T-helper 1 cell treated with Interleukin-12 subunit alpha and Interleukin-12 subunit beta and Interleukin-4 antibody, amounts not matched to agents 30 μg/mL and 1 μg/mL, for 36 hours (primary cell): ENCODE results near the gene DGCR6.
"Not testable (repeated sequence)": the region's sequence is repeated elsewhere in the genome, so short reads cannot be mapped to it uniquely, and the experiment has no call there.

Experiments
- H3K27ac Mint-ChIP-seq: one replicate; pipeline ENCODE4 v1.8.0; 2021; ENCODE audit warnings: mild to moderate bottlenecking, mixed read lengths
- H3K27me3 Mint-ChIP-seq: one replicate; pipeline ENCODE4 v1.8.0; 2021; ENCODE audit warnings: low read depth, mixed read lengths
- H3K36me3 Mint-ChIP-seq: one replicate; pipeline ENCODE4 v1.8.0; 2021; ENCODE audit warnings: low read depth, mixed read lengths
- H3K4me1 Mint-ChIP-seq: one replicate; pipeline ENCODE4 v1.8.0; 2021; ENCODE audit warnings: low read depth, mixed read lengths
- H3K4me3 Mint-ChIP-seq: one replicate; pipeline ENCODE4 v1.8.0; 2021; ENCODE audit warnings: mild to moderate bottlenecking, moderate library complexity, mixed read lengths
- H3K9me3 Mint-ChIP-seq: one replicate; pipeline ENCODE4 v1.8.0; 2021; ENCODE audit warnings: mixed read lengths

DGCR6 gene

DNA sequence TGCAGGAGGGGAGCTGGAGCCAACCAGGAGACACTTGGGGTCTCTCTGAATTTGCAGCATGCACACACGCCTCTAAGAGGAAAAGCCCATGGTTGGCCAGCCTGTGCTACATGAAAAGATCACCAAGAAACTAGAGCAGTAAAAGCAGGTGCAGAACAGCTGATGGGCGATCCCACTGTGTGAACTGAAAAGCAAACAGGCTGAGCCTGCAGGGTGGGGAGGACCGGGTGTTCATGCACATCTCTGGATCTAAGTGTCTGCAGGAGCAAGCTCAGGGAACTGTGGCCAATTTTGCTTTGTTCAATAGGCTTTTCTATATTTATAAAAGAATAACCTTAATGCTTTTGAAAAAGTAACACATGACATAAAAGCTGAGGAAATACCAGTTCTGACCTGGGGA lies 11.7 kb downstream of the DGCR6 start:
- not testable (repeated sequence) for H3K4me3 Mint-ChIP-seq, H3K9me3 Mint-ChIP-seq, H3K27ac Mint-ChIP-seq, H3K36me3 Mint-ChIP-seq, H3K4me1 Mint-ChIP-seq, H3K27me3 Mint-ChIP-seq

DNA sequence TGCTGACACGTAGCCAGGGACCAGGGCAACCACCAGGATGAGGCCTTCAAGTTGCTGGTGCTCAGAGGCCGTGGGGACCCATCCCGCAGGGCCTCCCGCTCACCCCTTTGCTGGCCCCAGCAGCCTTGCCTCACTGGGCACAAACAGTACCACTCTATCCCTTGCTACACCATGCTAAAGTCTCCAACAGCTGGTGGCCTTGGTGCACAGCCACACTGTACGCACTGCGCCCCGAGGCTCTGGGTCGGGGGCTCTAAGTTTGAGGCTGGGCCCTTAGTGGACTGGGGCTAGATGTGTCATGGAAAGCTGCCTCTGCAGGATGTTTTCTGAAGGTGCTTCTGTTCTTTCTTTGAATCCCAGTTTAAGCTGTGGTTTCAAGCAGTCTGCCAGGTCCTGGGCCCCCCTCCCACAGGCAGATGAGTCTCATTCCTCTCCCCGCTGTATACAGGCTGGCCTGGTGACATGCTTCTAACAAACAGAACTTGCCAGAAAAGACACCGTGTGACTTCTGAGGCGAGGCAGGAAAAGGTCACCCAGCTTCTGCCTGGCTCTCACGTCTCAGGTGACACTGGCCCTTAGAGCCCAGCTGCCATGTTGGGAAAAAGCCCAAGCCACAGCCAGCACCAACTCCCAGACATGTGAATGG lies 14.3 kb downstream of the DGCR6 start:
- not testable (repeated sequence) for H3K4me1 Mint-ChIP-seq, H3K27me3 Mint-ChIP-seq, H3K27ac Mint-ChIP-seq, H3K4me3 Mint-ChIP-seq, H3K9me3 Mint-ChIP-seq, H3K36me3 Mint-ChIP-seq

DNA sequence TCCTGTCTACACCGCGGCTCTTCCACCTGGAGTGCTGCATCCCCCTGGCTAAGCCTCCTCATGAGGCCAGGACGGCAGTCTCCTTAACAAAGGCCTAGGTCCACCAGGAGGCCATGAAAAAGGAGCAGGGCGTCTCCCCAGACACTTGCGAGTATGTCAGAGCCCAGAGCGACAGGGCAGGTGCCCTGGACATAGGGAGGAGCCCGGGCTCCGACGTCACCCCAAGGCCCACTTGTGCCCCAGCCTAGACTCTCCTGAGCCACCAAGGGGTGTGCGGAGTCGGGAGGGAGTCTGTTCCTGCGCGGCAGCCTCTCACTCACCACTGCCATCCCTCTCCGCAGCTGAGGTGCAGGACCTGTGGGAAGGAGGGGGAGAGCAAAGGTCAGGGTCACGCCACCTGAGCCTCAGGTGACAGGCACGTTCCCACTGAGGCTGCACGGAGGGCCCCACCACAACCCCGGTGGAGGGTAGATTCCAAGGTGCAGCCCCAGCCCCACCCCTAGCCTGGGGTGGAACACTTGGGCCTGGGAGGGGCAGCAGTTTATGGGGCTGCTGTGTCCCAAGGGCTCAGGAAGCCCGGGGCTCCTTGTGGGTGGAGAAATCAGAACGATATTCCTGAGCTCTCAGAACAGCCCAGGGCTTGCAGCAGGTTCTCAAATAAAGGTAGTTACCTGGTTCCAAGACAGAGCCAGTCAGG lies 19.4 kb downstream of the DGCR6 start:
- Mint-ChIP-seq H3K9me3 (no peaks in the 10 kb centered on the region), H3K27me3 (no peaks in the 10 kb centered on the region), H3K36me3 (no peaks in the 10 kb centered on the region), H3K4me3 (no peak overlapping the region), H3K4me1 (no peaks in the 10 kb centered on the region), H3K27ac (no peak overlapping the region)

DNA sequence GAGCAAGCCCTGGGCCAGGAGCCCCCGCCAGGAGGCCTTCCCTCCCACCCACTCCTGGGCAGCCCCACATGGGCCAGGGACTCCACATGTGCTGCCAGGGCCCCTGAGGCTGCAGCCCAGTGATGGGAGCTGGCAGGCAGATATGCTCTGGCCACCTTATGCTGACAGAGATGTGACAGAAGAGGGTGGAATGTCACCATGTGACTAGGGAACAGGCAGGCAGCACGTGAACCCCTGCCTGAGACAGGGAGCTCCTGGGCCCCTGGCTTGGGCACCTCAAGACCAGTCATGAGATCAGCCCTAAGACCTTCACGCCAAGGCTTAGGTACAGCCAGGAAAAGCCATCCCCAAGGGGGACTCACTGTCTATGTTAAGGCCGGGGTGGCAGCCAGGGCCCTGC lies 20.9 kb downstream of the DGCR6 start:
- no peaks in the 10 kb centered on the region for H3K27me3 Mint-ChIP-seq
- H3K27ac Mint-ChIP-seq = no peak overlapping the region
- H3K4me1 Mint-ChIP-seq = no peaks in the 10 kb centered on the region
- H3K4me3 Mint-ChIP-seq = no peak overlapping the region
- H3K36me3 Mint-ChIP-seq = no peaks in the 10 kb centered on the region
- H3K9me3 Mint-ChIP-seq = no peaks in the 10 kb centered on the region

DNA sequence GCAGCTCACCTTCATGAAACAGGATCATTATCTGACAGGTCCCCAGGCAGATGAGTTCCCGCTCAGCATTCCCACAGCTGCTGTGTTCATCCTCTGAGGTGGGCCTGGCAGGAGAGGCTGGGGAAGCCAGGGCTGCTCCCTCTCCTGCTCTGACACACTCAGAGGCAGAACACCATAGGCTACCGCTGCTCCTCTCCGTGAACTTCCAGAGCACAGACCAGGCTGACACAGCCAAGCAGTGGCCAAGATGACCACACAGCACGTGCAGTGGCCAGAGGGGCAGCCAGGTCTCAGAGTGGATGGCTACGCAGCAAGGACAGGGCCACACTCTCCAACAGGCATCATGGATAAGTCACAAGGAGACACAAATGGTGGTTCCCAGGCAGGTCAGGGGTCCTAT lies 21.5 kb downstream of the DGCR6 start:
- no peak overlapping the region for H3K4me3 Mint-ChIP-seq
- no peaks in the 10 kb centered on the region for H3K36me3 Mint-ChIP-seq
- no peak overlapping the region for H3K27ac Mint-ChIP-seq
- no peaks in the 10 kb centered on the region for H3K27me3 Mint-ChIP-seq
- no peaks in the 10 kb centered on the region for H3K9me3 Mint-ChIP-seq
- H3K4me1 Mint-ChIP-seq = no peaks in the 10 kb centered on the region

DNA sequence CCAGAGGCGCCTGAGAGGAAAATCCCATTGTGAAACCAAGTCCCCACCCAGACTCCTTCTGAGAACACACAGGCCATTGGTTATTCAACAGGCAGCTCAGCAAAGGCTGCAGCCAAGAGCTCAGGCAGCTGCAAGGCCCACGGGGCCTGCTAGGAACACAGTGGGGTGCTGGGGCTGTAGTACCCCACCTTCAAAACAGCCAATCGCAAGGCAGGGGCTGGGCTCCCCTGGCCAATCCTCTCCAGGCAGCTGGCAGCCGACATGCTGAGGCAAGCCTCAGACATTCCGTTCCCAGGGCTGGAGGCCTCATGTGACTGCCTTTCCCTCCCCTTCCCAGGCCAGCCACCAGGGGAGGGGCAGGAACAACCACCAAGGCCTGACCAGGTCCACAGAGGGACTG lies 23.3 kb downstream of the DGCR6 start:
- H3K27ac Mint-ChIP-seq = no peak overlapping the region
- no peaks in the 10 kb centered on the region for H3K36me3 Mint-ChIP-seq
- H3K27me3 Mint-ChIP-seq = no peaks in the 10 kb centered on the region
- no peaks in the 10 kb centered on the region for H3K4me1 Mint-ChIP-seq
- no peak overlapping the region for H3K4me3 Mint-ChIP-seq
- no peaks in the 10 kb centered on the region for H3K9me3 Mint-ChIP-seq

DNA sequence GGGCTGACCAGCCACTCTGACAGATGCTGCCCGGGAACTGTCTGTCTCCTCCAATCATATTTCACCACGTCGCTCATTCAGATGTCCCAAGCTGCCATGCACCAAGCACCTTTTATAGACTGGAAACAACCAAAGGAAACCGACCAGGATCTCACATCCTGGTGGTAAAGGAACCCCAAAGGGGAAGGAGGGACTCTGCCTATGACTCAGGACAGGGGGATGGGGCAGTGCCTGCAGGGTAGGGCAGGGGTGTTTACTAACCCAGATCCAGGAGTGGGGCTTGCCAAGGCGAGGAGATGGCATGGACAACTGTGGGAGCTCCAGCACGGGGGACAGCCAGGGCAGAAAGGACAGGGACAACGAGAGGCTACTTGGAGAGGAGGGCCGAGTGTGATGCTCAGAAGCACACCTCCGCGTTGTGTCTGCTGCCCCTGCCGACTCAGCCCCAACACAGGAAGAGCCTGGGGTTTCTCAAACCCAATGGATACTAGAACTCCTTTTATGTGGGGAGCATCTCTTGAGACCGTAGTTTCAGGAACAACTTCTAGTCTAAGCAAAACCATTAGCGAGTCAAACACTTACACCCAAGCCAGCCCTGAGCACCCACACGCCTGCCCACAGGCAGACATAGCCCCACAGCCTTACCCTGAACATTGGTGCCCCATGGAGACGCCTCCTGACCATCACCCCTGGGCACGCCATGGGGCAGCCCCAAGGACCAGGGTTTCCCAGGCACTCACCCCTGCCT lies 26.0 kb downstream of the DGCR6 start:
- H3K36me3 Mint-ChIP-seq = no peaks in the 10 kb centered on the region
- H3K9me3 Mint-ChIP-seq = no peaks in the 10 kb centered on the region
- no peaks in the 10 kb centered on the region for H3K4me1 Mint-ChIP-seq
- no peak overlapping the region for H3K4me3 Mint-ChIP-seq
- no peak overlapping the region for H3K27ac Mint-ChIP-seq
- H3K27me3 Mint-ChIP-seq = no peaks in the 10 kb centered on the region

DNA sequence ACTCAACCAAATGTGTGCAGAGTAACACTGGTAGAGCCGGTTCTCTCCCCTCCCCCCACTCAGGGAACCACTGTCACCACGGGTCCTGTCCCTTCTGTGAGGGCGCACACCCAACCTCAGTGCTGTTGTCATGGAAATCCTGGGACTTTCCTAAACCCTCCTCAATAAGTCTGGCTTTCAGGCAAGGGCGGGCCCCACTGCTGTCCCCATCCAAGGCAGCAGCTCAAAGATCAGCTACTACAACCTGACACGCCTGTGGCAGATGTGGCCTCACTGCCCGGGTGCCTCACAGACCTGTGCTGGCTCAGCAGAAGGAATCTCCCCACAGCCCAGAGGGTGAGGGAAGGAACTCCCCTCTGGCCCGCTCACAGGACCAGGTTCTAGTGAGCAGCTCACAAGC lies 27.8 kb downstream of the DGCR6 start:
- no peaks in the 10 kb centered on the region for H3K27me3 Mint-ChIP-seq
- no peaks in the 10 kb centered on the region for H3K36me3 Mint-ChIP-seq
- H3K4me3 Mint-ChIP-seq = no peak overlapping the region
- H3K4me1 Mint-ChIP-seq = no peaks in the 10 kb centered on the region
- H3K9me3 Mint-ChIP-seq = no peaks in the 10 kb centered on the region
- H3K27ac Mint-ChIP-seq = no peak overlapping the region

DNA sequence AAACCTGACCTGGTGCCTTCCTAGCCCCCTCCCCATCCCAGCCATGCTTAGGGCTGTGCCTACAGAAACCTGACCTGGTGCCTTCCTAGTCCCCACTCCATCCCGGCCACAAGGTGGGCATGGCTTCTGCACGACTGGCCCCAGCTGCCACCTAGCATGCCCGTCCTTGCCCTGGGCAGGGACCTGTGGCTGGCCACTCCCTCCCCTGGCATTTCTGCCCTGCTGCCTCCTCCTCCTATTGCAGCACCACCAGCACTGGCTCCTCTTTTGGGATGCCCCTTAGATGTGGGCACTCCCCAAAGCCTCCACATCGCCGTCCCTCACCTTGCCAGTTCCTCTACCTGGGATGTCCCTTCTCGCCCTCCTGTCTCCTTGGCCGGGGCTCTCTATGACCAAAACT lies 28.6 kb downstream of the DGCR6 start:
- not testable (repeated sequence) for H3K4me1 Mint-ChIP-seq, H3K9me3 Mint-ChIP-seq, H3K27ac Mint-ChIP-seq, H3K4me3 Mint-ChIP-seq, H3K27me3 Mint-ChIP-seq, H3K36me3 Mint-ChIP-seq

DNA sequence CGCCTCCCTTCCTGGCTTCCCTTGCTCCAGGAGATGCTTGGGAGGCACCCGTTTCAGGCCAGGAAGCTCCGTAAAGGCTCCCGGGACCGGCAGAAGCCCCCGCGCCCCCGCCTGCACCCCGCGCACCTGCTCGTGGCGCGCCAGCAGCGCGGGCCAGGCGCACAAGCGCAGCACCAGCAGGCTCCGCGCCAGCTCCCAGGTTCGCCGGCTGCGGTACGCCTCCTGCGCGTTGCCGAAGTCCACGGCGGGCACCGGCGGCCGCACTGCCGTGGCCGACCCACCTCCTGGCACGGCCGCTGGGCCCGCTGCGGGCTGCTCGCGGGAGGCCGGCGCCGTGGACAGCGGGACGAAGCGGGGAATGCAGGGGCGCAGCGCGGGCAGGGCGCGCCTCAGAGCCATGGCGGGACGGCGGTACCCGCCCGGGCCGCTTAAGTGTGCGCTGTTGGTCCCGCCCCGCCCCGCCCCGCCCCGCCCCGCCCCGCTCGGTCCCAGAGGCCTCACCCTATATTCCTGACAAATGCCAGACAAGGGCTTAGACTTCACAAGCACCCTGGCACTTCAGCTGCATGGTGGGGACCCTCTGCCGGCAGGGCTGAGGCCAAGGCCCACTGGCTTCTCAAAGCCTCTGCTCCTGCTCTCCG lies 29.9 kb downstream of the DGCR6 start, which contains the start of gene PRODH:
TSS of gene PRODH (minus strand) at position 405 of the 641 bp plus-strand sequence. CDS start at position 399, 6 bp downstream.
- H3K27ac Mint-ChIP-seq = no peak within 1 kb of the TSS
- no peaks in the 10 kb centered on the region for H3K27me3 Mint-ChIP-seq
- no peaks in the 10 kb centered on the region for H3K36me3 Mint-ChIP-seq
- no peaks in the 10 kb centered on the region for H3K9me3 Mint-ChIP-seq
- H3K4me1 Mint-ChIP-seq = no peaks in the 10 kb centered on the region
- H3K4me3 Mint-ChIP-seq = no peak within 1 kb of the TSS

DNA sequence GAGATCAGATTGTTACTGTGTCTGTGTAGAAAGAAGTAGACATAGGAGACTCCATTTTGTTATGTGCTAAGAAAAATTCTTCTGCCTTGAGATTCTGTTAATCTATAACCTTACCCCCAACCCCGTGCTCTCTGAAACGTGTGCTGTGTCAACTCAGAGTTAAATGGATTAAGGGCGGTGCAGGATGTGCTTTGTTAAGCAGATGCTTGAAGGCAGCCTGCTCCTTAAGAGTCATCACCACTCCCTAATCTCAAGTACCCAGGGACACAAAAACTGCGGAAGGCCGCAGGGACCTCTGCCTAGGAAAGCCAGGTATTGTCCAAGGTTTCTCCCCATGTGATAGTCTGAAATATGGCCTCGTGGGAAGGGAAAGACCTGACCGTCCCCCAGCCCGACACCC lies 32.6 kb downstream of the DGCR6 start:
- not testable (repeated sequence) for H3K27me3 Mint-ChIP-seq, H3K4me1 Mint-ChIP-seq, H3K27ac Mint-ChIP-seq, H3K4me3 Mint-ChIP-seq, H3K36me3 Mint-ChIP-seq, H3K9me3 Mint-ChIP-seq

DNA sequence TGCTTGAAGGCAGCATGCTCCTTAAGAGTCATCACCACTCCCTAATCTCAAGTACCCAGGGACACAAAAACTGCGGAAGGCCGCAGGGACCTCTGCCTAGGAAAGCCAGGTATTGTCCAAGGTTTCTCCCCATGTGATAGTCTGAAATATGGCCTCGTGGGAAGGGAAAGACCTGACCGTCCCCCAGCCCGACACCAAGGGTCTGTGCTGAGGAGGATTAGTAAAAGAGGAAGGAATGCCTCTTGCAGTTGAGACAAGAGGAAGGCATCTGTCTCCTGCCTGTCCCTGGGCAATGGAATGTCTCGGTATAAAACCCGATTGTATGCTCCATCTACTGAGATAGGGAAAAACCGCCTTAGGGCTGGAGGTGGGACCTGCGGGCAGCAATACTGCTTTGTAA lies 41.0 kb downstream of the DGCR6 start:
- H3K4me3 Mint-ChIP-seq, H3K27ac Mint-ChIP-seq, H3K4me1 Mint-ChIP-seq, H3K36me3 Mint-ChIP-seq, H3K9me3 Mint-ChIP-seq: not testable (repeated sequence)
- peaks cover 14% of the 10 kb centered on the region for H3K27me3 Mint-ChIP-seq

DNA sequence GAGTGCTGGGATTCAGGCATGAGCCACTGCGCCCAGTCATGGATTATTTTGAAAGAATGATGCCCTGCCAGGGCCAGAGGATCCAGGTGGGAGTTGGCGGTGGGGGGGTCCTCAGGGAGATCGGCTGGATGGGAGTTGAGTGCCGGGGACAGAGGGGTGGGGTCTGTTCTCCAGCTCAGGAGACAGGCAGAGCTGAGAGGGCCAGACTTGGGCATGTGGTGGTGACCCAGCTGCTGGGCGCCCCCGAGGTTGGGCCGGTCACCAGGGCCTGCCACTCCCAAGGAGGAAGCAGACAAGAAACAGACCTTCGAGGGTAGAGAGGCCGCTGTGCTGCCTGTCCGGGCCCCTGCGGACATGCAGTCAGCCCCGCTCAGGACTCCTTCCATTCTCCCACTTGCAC lies 41.8 kb downstream of the DGCR6 start:
- Mint-ChIP-seq H3K27ac (no peak overlapping the region), H3K27me3 (peaks cover 14% of the 10 kb centered on the region), H3K36me3 (no peaks in the 10 kb centered on the region), H3K4me3 (no peak overlapping the region), H3K4me1 (no peaks in the 10 kb centered on the region), H3K9me3 (no peaks in the 10 kb centered on the region)

DNA sequence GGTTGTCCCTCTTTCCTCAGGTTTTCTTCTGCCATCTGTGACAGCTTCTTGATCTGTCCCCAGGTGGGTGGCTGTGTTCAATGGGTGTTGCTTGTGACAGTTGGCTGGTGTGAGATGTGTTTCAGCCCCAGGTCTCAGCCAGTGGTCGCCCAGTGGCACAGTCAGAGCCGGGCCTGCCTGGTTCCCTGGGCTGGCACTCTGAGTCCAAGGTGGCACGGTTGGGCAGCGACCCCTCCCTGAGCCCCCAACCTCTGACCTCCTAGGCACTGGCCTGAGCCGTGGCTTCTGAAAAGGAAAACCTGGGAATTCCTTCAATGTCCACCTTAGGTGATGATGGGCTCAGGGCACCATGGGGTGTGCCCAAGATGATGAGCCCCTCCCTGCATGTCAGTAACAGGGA lies 44.0 kb downstream of the DGCR6 start:
- H3K27me3 Mint-ChIP-seq = peaks cover 14% of the 10 kb centered on the region
- H3K9me3 Mint-ChIP-seq = no peaks in the 10 kb centered on the region
- no peak overlapping the region for H3K4me3 Mint-ChIP-seq
- H3K27ac Mint-ChIP-seq = no peak overlapping the region
- H3K36me3 Mint-ChIP-seq = no peaks in the 10 kb centered on the region
- H3K4me1 Mint-ChIP-seq = no peaks in the 10 kb centered on the region

DNA sequence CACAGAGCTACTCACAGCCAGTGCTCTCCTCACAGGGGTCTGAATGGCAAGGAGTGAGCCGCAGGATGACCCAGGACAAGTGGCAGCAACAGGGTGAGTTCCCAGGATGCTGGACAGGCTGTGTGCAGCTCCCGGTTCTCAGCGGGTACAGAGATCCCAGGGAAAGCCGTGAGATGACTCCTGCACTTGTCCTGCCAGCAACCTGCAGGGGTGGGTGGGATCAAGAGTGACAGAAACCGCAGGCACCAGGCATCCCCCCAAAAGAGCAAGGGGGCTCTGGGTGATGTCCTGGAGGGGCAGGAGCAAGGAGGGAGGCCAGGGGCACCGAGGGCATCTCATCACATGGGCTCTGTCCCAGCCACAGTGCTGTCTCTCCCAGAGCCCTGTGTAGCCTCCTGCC lies 45.9 kb downstream of the DGCR6 start:
- Mint-ChIP-seq H3K27ac (no peak overlapping the region), H3K4me1 (no peaks in the 10 kb centered on the region), H3K36me3 (no peaks in the 10 kb centered on the region), H3K27me3 (peaks cover 14% of the 10 kb centered on the region), H3K4me3 (no peak overlapping the region), H3K9me3 (no peaks in the 10 kb centered on the region)
